Spinal cord (tissue), 10 donors: ENCODE data around the gene SCAANT1. TPM values are rescaled to one million over a fixed set of nuclear protein-coding genes. Genes with fewer than 3 reads are reported as not detected.

Source experiments
- DNase-seq, 6 donors: peaks; one replicate each; pipeline versions ENCODE4 v3.0.0 to v3.0.0-alpha.2; 2013 to 2015; ENCODE audit warnings: low spot score in 6 of 6, low read depth in 4 of 6
- H3K27ac ChIP-seq: one replicate; pipeline ENCODE4 v1.5.1; 2013; ENCODE audit warnings: low read depth, low read length, control low read depth
- H3K27me3 ChIP-seq: one replicate; pipeline ENCODE4 v1.6.1; 2013; ENCODE audit warnings: low read length; ENCODE audit not compliant: control insufficient read depth, insufficient read depth
- H3K36me3 ChIP-seq: one replicate; pipeline ENCODE4 v1.6.1; 2013; ENCODE audit warnings: low read length; ENCODE audit not compliant: control insufficient read depth, insufficient read depth
- H3K4me1 ChIP-seq: one replicate; pipeline ENCODE4 v1.6.1; 2013; ENCODE audit warnings: low read length; ENCODE audit not compliant: control insufficient read depth, insufficient read depth
- H3K4me3 ChIP-seq: one replicate; pipeline ENCODE4 v1.5.1; 2013; ENCODE audit warnings: low read depth, low read length, control low read depth
- H3K9me3 ChIP-seq: one replicate; pipeline ENCODE4 v1.6.1; 2013; ENCODE audit warnings: low read length; ENCODE audit not compliant: control insufficient read depth, insufficient read depth
- WGBS: methylation state at CpG from one replicate; pipeline ENCODE4 v1.1.5; 2013; ENCODE audit warnings: missing lambda C conversion rate; ENCODE audit not compliant: insufficient coverage; 5-methylcytosine and 5-hydroxymethylcytosine counted together
- polyA plus RNA-seq, 2 donors: library from polyadenylated mRNA; unstranded; fragments of 120-200 nt; gene quantifications; one replicate each; pipeline ENCODE4 v1.2.1, GENCODE V29; 2013; ENCODE audit not compliant: insufficient read length in 2 of 2
- total RNA-seq, 2 donors: library from RNA; depleted of rRNA in 1 of 2; stranded (reverse); fragments of 120-200 nt in 1 of 2; fragments of >200 nt in 1 of 2; gene quantifications; one replicate each; pipeline versions ENCODE4 v1.2.3 to v1.2.4, GENCODE V29; 2013 to 2014
- donor health status: healthy.

The SCAANT1 gene
- total and polyA plus RNA-seq, 4 donors: 0.93 TPM; not detected in 3

DNA sequence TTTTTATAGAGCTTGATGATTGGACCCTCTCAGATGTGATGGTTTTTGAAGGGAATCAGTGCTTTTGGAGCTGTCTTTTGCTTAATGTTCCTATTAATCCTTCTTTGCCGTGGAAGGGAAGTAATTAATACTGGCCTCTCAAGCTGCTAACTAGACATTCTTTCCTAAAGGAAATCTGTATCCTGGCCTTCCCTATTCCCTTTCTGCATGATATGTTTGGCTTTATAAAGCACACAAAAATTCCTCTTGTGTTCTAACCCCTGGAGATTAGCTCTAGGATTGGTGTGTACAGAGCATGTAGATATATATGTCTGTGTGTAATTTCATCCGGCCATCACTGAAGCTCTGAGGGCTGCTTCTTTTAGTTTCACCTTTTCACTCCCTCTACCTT is 41.6 kb downstream of the SCAANT1 start:
- no CpG with 5 or more reads among the region's 2 CpGs for WGBS
- no peak overlapping the region for H3K27ac ChIP-seq
- no peaks in the 10 kb centered on the region for H3K36me3 ChIP-seq
- no peak for DNase-seq
- no peak overlapping the region for H3K4me3 ChIP-seq
- H3K27me3 ChIP-seq: no peaks in the 10 kb centered on the region
- H3K4me1 ChIP-seq: no peaks in the 10 kb centered on the region
- H3K9me3 ChIP-seq: no peaks in the 10 kb centered on the region

- DNase-seq: no peak
- Histone ChIP-seq H3K4me1 (no peaks in the 10 kb centered on the region), H3K27ac (no peak overlapping the region), H3K9me3 (no peaks in the 10 kb centered on the region), H3K36me3 (no peaks in the 10 kb centered on the region), H3K4me3 (no peak overlapping the region), H3K27me3 (no peaks in the 10 kb centered on the region)
- no CpG with 5 or more reads among the region's 3 CpGs for WGBS
Measured at GRCh38 chr3:63869940-63870614, 42.1 kb downstream of the SCAANT1 start.

DNA sequence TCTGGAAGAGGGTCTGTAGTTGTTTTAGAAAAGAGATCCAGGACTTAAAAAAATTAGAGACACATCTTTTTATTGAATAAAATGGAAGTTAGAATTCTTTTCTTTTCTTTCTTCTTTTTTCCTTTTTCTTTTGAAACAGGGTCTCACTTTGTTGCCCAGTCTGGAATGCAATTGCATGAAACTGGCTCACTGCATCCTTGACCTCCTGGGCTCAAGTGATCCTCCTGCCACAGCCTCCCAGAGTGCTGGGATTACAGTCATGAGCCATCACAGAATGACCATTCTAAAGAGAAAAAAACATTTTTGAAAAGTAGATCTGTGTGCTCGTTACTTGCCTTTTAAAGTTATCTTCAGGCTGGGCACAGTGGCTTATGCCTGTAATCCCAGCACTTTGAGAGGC is 45.0 kb downstream of the SCAANT1 start:
- H3K4me1 ChIP-seq: peaks cover 4% of the 10 kb centered on the region
- no peaks in the 10 kb centered on the region for H3K36me3 ChIP-seq
- H3K9me3 ChIP-seq: no peaks in the 10 kb centered on the region
- WGBS: no CpG with 5 or more reads among the region's 1 CpG
- no peaks in the 10 kb centered on the region for H3K27me3 ChIP-seq
- H3K27ac ChIP-seq: no peak overlapping the region
- DNase-seq: no peak
- H3K4me3 ChIP-seq: no peak overlapping the region

GRCh38 chr3:63864965-63865327 is 47.2 kb downstream of the SCAANT1 start:
- Histone ChIP-seq H3K4me3 (peak overlapping the region; percentile 71), H3K27me3 (no peaks in the 10 kb centered on the region), H3K9me3 (no peaks in the 10 kb centered on the region), H3K27ac (no peak overlapping the region), H3K36me3 (no peaks in the 10 kb centered on the region), H3K4me1 (peaks cover 7% of the 10 kb centered on the region)
- no CpG with 5 or more reads among the region's 3 CpGs for WGBS
- DNase-seq: no peak

GRCh38 chr3:63864008-63864964 is 47.9 kb downstream of the SCAANT1 start:
- H3K9me3 ChIP-seq: no peaks in the 10 kb centered on the region
- H3K4me1 ChIP-seq: peaks cover 7% of the 10 kb centered on the region
- H3K4me3 ChIP-seq: peak overlapping the region; percentile 71
- no peaks in the 10 kb centered on the region for H3K27me3 ChIP-seq
- no peaks in the 10 kb centered on the region for H3K36me3 ChIP-seq
- peak in 3 of 6 donors; percentile 15 to 65 (median 41) for DNase-seq
- under 1% methylated on average over 82 of the region's 93 CpGs for WGBS
- H3K27ac ChIP-seq: no peak overlapping the region

GRCh38 chr3:63863150-63864007 is 48.8 kb downstream of the SCAANT1 start, which contains the start of the genes ATXN7 and THOC7:
Gene ATXN7 (plus strand): TSS chr3:63863867. CDS start chr3:63912599, 48,732 bp downstream.
Gene THOC7 (minus strand): TSS chr3:63863805. CDS start chr3:63863790, 15 bp downstream.
- Histone ChIP-seq H3K4me1 (peaks cover 7% of the 10 kb centered on the region), H3K27ac (peak within 1 kb of the TSS; percentile 42), H3K36me3 (no peaks in the 10 kb centered on the region), H3K9me3 (no peaks in the 10 kb centered on the region), H3K27me3 (no peaks in the 10 kb centered on the region), H3K4me3 (peak within 1 kb of the TSS; percentile 77)
- WGBS: under 1% methylated on average over 98 of the region's 98 CpGs
- peak in 3 of 6 donors; percentile 28 to 89 (median 87) for DNase-seq

GRCh38 chr3:63862804-63863149 is 49.4 kb downstream of the SCAANT1 start:
- Histone ChIP-seq H3K27me3 (no peaks in the 10 kb centered on the region), H3K36me3 (no peaks in the 10 kb centered on the region), H3K9me3 (no peaks in the 10 kb centered on the region), H3K27ac (peak overlapping the region; percentile 42), H3K4me1 (peaks cover 7% of the 10 kb centered on the region), H3K4me3 (peak overlapping the region; percentile 77)
- WGBS: 26% methylated on average over 5 of the region's 5 CpGs
- DNase-seq: no peak
